ENCODE results near the gene LMNB1.
"Not testable (repeated sequence)": the region's sequence is repeated elsewhere in the genome, so short reads cannot be mapped to it uniquely, and the experiment has no call there.

LMNB1 gene

DNA sequence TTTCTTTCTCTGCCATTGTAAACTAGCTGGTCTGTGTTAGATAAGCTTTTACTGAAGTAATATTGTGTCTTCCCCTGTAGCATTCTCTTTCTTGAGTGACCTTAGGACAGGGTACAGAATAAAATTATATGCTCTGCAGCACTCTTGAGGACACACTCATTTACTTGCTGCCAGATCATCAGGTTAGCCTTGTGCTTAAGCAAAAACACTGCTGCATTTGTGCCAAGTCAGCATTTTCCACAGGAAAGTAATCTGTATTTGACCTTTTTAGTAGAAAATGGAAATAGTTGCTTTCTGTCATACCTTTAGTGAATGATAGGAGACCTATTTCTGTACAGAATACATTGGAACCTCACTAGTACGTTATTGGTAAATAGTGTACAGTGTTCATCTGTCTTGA lies 54.2 kb downstream of the LMNB1 start:
- no peak for DNase-seq

DNA sequence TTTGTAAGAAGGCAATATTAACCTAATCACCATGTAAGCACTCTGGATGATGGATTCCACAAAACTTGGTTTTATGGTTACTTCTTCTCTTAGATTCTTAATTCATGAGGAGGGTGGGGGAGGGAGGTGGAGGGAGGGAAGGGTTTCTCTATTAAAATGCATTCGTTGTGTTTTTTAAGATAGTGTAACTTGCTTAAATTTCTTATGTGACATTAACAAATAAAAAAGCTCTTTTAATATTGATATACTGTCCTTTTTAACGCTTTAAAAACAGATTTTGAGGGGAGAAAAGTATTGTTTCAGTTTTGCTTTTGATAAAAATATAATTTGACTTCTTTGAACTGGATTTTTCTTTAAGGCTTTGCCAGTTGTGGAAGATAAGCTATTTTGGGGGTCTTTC lies 59.8 kb downstream of the LMNB1 start:
- no peak for DNase-seq

DNA sequence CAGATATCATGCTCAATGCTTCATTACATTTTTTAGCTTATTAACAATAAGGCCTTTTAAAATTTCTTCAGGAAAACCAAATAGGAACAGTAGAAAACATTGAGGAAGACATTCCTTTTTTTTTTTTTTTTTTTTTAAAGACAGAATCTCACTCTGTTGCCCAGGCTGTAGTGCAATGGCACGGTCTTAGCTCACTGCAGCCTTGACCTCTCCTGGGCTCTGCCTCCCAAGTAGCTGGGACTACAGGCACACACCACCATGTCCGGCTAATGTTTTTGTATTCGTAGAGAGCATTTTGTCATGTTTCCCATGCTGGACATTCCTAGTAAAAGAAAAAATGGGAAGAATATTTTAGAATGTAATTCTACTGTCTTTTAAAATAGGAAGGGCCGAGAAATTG lies 60.3 kb downstream of the LMNB1 start:
- no peak for DNase-seq

DNA sequence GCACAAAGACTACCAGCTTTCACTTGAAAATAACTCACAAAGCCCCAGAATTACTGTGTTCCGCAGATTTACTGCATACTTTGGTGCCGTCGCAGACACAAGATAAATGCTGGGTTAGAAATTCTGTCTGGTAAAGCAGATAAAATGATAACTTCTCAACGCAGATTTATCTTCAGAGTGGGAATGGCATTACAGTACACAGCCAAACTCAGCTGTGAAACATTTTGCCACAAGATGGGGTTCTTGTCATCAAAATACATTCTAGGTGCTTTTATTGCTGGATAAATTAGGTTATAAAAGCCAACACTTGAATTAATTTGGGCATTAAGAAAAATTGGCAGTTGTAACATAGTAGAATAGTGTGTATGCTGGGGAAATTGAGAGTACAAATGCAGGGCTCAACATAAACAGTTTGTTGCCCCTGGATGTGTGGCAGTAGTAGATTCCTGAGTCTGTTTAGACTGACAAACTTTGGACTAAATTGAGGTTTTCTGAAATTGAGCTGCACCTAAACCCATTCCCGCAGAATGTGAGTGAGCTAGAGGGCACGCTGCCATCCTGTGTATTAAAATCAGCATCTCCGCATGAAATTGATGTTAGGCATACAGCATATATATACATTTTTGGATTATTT lies 61.1 kb downstream of the LMNB1 start:
- peak; percentile 59 for DNase-seq

DNA sequence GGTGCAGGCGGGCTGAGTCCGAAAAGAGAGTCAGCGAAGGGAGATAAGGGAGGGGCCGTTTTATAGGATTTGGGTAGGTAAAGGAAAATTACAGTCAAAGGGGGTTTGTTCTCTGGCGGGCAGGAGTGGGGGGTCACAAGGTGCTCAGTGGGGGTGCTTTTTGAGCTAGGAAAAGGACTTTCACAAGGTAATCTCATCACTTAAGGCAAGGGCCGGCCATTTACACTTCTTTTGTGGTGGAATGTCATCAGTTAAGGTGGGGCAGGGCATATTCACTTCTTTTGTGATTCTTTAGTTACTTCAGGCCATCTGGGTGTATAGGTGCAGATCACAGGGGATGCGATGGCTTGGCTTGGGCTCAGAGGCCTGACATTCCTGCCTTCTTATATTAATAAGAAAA lies 62.5 kb downstream of the LMNB1 start:
- not testable (repeated sequence) for DNase-seq

DNA sequence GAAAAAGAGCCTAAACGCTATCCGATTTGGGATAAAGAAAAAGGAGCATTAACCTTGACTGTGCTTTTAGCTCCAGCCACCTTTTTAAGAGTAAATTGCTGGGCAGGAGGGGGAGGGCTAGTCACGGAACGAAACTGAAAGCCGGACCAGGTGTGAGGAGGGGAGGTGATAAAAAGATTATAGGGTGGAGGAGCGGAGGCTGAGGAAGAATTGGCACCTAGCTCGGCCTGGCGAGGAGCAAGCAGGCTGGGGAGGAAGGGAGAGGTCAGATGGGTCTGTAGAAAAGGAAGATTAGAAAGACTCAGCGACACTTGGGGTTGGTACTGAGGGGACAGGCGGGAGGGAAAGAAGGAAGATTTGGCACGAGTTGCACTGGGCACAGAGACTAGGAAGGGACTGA lies 66.4 kb downstream of the LMNB1 start:
- not testable (repeated sequence) for DNase-seq

DNA sequence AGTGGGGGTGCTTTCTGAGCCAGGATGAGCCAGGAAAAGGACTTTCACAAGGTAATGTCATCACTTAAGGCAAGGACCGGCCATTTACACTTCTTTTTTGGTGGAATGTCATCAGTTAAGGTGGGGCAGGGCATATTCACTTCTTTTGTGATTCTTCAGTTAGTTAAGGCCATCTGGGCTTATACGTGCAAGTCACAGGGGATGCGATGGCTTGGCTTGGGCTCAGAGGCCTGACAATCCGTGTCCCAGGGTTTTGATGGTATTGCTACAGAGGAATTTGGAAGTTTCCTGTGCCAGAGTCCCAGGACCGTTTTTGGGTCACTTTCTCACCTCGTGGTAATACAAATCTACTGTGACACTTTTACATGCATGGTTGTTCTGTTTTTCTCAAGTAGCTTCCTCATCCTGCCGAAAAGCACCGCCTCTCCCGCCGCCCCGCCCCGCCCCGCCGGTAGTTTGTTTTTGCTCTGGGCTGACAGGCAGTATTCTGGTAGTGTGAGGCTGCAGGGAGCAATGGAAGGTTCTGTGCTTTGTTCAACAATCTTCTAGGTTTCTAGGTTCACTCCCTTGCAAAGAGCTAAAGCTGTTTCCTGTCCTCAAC lies 68.6 kb downstream of the LMNB1 start:
- DNase-seq = peak; percentile 52

DNA sequence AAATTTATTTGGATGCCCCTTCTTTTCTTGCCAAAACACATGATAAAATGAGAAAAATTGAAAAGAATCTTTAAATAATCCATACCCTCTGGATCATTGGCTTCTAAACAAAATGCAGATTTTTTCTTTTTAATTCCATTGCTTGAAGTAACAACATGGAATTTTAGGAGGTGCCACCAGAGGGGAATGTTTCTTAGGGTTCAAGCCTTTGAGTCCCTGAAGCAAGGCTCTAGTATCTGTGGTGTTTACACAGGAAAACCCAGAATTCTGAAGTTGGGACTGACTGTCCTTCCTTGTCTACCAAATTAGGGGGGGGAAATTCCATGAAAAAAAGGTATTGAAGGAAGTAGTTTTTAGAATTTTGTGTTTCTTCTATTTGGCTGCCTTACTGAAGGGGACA lies 69.4 kb downstream of the LMNB1 start:
- peak; percentile 24 for DNase-seq

DNA sequence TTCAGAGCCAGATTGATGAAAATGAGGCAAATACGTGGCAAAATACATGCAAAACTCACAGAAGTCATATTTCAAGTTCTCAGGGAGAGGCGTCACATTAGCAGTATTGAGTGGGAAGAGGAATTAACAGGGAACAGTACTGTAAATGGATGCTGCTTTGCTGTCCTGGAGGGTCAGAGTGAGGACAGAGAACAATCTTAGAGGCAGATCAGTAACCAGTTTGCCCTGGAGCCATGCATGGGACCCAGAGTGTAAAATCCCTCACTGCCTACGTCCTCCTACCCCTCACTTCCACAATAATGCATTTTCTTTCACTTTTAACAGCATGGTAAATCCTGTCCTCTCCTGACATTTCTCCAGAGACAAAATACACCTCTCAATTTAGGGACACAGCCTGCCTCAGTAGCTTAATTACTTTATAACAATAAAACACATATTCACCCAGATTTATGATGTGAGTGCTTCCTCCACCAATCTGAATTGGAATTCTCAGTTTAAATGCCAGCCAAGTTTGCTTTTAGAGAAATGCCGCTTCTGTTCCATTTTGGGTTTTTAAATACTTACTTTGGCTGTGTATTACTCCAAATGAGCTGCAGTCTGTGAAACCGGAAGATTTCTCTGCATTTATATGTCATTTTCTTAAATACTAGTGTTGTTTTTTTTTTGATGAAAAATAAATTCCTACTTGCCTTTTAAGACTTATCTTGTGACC lies 70.0 kb downstream of the LMNB1 start:
- no peak for DNase-seq

DNA sequence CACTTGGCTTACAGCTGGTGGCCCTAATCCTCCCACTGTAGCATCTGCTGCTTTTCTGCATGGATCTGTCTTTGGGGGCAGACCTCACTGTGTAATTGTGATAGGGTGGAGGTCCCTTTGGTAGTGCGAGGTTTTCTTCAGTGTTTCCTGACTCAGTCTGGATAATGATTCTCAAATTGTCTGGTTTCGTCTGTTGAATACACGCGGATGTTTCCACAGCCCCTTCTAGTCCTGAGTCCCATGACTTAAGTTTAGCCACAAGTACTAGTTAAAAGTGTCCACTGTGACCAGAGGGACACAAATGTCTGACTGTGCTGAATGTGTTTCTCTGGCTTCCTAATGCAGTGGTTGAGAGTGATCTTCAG lies 70.5 kb downstream of the LMNB1 start:
- DNase-seq = peak; percentile 23

DNA sequence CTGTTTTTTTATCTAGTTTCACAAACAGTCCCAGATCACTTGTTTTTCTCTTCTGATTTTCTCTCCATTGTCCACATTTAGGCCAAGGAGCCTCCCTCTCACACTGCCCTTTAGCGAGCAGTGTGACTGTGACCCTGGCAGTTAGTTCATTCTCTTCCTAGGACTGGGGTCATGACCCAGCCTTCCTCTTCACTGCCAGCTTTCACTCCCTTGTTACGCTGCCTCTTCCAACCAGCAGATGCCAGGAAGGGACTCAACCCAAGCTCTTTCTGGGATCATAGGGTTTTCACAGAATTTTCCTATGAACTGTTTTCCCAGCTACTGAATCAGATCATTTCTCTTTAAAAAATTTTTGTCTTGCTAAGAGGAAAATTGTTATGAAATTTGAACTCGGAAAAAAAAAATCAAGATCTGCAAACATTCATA lies 70.9 kb downstream of the LMNB1 start:
- DNase-seq = no peak

DNA sequence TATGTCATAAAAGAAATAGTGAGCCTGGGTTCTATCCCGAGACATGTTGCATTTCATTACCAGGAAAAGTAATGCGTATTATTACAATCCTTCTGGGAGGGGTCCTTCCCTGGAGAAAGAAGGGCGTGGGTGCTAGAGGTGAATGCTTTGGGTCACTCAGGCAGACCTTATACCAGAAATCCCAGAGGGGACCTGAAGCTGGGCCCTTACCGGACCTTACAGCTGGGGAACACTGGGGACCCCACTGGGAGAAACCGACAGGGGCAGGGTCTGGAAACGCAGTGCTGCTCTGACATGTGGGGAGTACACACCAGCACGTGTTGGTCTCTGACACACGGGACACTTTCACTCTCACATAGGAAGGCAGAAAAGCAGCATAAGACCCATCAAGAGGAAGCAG lies 71.3 kb downstream of the LMNB1 start:
- no peak for DNase-seq

DNA sequence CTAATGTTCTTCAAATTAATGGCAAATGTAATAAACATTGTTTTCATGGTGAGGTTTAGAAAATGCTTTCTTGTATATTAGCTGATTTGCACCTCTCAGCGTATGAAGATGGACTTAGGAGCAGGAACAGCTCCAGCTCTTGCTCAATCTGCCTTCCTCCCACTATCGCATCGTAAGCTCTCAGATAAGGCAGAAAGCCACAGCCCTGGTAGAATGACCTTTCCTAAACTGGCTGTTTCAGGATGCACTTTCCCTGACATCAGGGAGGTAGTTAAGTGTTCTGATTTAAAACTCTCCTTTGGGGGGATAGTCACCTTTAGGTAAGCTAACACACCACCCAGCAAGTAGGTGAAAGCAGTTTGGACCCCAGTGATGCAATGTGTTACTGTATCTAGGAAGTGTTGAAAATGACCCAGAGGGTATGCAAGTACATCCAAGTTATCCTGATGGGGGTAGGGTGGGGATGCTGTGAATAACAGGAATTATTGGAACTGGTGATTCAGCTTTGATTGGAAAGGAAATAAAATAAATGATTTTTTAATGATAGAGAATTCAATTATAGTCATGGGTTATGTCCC lies 72.3 kb downstream of the LMNB1 start:
- no peak for DNase-seq

DNA sequence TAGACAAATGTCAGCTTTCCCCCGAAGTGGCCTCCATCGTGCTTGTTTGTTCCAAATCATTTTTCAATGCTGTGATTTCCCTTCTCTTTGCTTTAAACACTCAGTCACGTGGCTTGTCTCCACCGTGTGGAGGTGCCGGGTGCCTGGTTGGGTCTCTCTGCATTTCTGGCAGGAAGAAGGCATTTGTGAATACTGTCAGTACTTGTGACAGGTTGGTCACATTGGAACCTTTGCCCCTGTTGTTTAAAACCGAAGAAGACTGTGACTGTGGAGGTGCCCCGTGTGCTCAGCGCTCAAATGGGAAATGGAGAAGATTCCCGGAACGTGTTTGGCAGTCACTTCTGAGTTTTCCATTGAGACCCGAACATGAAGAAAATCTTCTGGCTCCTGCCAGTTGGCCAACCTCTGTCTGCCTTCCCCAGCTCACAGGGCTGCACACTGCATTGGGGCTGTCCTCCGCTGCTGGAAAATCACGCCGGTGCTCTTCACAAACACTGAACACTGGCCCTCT lies 74.6 kb downstream of the LMNB1 start:
- DNase-seq = no peak

DNA sequence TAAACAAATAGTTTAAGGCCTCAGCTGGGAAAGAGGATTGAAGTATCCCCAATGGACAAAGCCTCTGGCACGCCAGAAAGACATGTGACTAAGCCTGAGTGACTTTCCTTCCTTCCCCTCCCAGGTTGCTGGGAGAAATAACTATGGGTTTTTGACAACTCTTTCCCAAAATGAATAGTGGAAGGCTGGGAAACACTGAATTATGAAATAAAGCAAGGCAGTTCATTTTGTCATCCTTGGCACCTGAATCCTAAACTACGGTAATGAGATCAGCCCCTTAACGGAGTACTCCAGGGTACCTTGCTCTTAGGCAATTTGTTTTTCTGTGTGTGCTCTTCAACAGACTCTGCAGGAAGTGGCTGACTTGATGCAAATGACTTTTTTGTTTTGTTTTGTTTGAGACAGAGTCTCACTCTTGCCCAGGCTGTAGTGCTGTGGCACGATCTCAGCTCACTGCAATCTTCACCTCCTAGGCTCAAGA lies 75.2 kb downstream of the LMNB1 start:
- DNase-seq = no peak

DNA sequence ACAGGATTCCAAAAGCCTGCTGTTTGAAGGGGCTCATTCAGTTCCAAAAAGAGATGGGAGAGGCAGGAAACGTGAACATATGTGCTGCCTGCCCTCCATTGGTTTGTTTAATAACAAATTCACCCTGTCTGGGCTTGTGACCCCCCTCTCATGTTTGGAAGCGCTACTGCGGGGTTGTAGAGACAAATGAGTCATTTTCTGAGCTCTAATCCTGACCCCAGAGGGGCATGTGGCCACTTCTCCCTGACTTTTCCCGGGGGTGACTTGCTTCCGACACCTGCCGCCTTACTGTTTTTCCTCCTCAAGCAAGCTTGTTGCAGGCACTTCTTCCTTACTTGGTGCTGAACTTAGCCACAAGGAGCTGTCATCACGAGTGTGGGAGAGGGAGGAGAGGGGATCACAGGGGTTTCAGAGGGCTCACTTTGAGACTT lies 75.9 kb downstream of the LMNB1 start:
- DNase-seq = no peak

DNA sequence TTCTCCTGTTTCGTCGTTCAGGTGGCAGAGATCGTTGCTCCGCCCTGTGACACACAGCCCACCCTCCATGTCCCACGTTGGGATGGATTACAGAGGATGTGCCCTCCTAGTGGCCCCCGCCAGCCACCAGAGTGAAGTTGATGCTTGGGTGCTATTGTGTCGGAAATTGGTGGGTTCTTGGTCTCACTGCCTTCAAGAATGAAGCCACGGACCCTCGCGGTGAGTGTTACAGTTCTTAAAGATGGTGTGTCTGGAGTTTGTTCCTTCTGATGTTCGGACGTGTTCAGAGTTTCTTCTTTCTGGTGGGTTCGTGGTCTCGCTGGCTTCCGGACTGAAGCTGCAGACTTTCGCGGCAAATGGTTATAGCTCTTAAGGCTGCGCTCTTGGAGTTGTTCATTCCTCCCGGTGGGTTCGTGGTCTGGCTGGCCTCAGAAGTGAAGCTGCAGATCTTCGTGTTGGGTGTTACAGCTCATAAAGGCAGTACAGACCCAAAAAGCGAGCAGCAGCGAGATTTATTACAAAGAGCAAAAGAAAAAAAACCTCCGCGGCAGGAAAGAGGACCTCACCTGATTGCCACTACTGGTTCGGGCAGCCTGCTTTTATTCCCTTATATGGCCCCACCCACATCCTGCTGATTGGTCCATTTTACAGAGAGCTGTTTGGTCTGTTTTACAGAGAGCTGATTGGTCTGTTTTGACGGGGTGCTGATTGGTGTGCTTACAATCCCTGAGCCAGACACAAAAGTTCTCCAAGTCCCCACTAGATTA lies 76.8 kb downstream of the LMNB1 start:
- not testable (repeated sequence) for DNase-seq

DNA sequence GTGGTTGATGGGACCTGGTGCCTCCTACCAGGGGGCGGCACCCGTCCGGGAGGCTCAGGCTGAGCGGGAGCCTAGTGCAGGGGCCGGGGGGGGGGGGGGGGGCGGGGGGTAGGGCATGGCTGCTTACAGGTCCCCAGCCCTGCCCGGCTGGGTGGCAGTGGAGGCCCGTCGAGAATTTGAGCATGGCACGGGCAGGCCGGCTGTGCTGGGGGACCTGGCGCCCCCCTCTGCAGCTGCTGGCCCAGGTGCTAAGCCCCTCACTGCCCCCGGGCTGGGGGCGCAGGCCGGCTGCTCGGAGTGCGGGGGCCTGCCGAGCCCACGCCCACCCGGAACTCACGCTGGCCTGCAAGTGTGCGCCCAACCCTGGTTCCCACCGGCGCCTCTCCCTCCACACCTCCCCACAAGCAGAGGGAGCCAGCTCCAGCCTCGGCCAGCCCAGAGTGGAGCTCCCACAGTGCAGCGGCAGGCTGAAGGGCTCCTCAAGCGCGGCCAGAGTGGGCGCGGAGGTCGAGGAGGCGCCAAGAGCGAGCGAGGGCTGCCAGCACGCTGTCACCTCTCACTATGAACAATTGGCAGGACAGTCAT lies 77.7 kb downstream of the LMNB1 start:
- DNase-seq = no peak

DNA sequence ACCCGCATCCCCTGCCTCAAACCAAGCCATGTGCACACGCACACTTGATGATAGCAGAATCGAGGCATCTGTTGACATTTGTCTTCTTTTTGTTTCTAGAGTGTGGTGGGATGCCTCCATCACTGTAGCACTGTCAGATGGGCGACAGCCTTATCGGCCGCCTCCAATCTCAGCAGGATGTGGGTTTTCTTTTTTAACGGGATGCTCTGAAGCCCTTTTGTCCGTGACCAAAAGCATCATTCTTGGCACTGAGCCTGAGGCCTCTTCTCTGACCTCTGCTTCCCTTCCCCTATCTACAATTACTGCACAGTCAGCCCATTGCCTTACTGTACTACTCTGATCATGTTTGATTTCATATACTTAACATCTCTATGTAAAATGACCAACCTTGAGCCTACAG lies 78.3 kb downstream of the LMNB1 start:
- no peak for DNase-seq

DNA sequence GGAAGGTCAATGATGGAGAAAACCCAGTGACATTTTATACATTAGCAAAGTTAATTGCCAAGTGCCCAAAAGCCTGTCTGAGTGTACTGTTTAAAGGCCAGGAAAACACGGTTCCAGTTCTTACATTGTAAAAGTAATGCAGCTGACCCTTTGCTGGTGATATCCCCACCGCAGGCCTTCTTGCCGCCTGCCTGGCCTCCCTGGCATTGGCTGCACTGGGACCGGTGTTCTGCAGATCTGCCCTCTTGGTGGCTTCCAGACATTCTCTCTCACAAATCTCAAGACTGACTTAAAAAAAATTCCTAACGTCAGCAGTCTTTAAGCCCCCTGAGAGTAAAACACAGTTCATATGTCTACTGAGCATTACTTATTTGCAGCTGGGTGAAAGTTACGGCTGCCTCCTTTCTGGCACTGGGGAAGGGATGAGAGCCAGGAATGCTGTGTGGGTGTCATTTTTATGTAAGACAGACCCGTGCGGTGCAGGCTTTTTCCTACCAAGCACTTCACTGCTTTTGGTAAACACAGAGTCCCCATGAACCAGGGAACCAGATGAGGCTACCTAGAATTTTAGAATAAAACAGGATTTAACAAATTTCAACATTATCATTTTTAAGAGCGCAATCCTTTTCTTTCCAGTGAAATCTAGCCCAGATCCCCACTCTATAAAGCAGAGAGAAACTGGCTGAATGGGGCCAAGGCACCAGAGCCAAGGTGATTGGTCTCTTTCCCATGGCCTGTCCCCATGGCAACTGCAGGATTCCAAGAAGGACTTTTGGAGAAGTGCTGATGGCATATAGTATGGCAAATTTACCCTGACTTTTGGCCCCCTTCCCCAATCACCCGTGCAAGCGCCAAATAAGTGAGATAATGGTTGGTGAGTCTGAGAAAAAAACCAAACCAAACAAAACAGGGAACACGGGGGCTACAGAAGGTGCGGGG lies 80.8 kb downstream of the LMNB1 start:
- DNase-seq = no peak

DNA sequence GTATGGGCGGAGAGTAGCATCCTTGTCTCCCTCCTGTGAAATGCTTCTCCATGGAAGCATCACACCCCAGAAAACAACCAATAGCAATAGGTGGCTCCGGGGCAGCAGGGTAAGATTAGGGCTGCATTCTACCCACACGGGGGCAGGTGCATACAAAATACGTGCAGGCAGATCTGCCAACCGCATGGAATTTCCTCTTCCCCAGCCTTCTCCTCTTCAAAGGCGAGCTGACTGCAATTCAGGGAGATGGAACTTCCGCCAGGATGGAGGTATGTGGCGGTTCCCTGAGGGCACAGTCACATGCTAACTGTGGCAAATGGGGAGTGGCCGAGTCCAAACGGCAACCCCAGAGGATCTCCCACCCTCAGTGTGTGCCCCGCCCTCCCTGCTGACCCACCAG lies 81.5 kb downstream of the LMNB1 start:
- no peak for DNase-seq

Data from hematopoietic multipotent progenitor cell treated with erythropoietin and hydrocortisone succinate and interleukin-3 and kit ligand, for 8 days (in vitro differentiated cells).